ENCODE data around the gene NDUFAF8. TPM values are rescaled to one million over a fixed set of nuclear protein-coding genes. Genes with fewer than 3 reads are reported as not detected.
A peak's percentile ranks its signal among the peaks of the same experiment; 100 is the strongest.

Gene NDUFAF8
- total RNA-seq, 1 donor from 2014 or later = 47.6 TPM

GRCh38 chr17:81192386-81193050, 46.6 kb upstream of the NDUFAF8 start:
- peak in 1 of 2 experiments; percentile 17 for DNase-seq (ENCODE audit: low spot score in 2 of 2, unreplicated experiment in 2 of 2)
- H3K9me3 Mint-ChIP-seq = no peaks in the 10 kb centered on the region
- H3K4me3 Mint-ChIP-seq = no peak overlapping the region

GRCh38 chr17:81193051-81193410, 46.1 kb upstream of the NDUFAF8 start:
- no peak for TF ChIP-seq CTCF (IDR thresholded peaks at IDR 0.05; ENCODE audit: unreplicated experiment)
- Mint-ChIP-seq H3K27me3 (ENCODE audit: low read depth) (no peaks in the 10 kb centered on the region), H3K4me1 (no peaks in the 10 kb centered on the region), H3K4me3 (no peak overlapping the region), H3K36me3 (no peaks in the 10 kb centered on the region), H3K27ac (no peak overlapping the region), H3K9me3 (no peaks in the 10 kb centered on the region)
- DNase-seq (ENCODE audit: low spot score in 2 of 2, unreplicated experiment in 2 of 2) = no peak

More at GRCh38 chr17:81192386-81193050, 46.6 kb upstream of the NDUFAF8 start:
- no peaks in the 10 kb centered on the region for H3K4me1 Mint-ChIP-seq
- TF ChIP-seq CTCF (IDR thresholded peaks at IDR 0.05; ENCODE audit: unreplicated experiment) = no peak
- H3K36me3 Mint-ChIP-seq = no peaks in the 10 kb centered on the region
- H3K27ac Mint-ChIP-seq = no peak overlapping the region
- H3K27me3 Mint-ChIP-seq (ENCODE audit: low read depth) = no peaks in the 10 kb centered on the region

GRCh38 chr17:81193470-81194224, 45.5 kb upstream of the NDUFAF8 start:
- no peaks in the 10 kb centered on the region for H3K36me3 Mint-ChIP-seq
- no peak overlapping the region for H3K27ac Mint-ChIP-seq
- TF ChIP-seq CTCF (IDR thresholded peaks at IDR 0.05; ENCODE audit: unreplicated experiment) = no peak
- DNase-seq (ENCODE audit: low spot score in 2 of 2, unreplicated experiment in 2 of 2) = no peak
- H3K4me1 Mint-ChIP-seq = no peaks in the 10 kb centered on the region
- H3K27me3 Mint-ChIP-seq (ENCODE audit: low read depth) = no peaks in the 10 kb centered on the region
- no peak overlapping the region for H3K4me3 Mint-ChIP-seq
- H3K9me3 Mint-ChIP-seq = no peaks in the 10 kb centered on the region

GRCh38 chr17:81194225-81194760, 44.8 kb upstream of the NDUFAF8 start:
- Mint-ChIP-seq H3K27ac (no peak overlapping the region), H3K27me3 (ENCODE audit: low read depth) (no peaks in the 10 kb centered on the region), H3K4me3 (no peak overlapping the region), H3K4me1 (no peaks in the 10 kb centered on the region), H3K36me3 (no peaks in the 10 kb centered on the region), H3K9me3 (no peaks in the 10 kb centered on the region)
- no peak for DNase-seq (ENCODE audit: low spot score in 2 of 2, unreplicated experiment in 2 of 2)
- no peak for TF ChIP-seq CTCF (IDR thresholded peaks at IDR 0.05; ENCODE audit: unreplicated experiment)

- no peak for DNase-seq (ENCODE audit: low spot score in 2 of 2, unreplicated experiment in 2 of 2)
- no peak for TF ChIP-seq CTCF (IDR thresholded peaks at IDR 0.05; ENCODE audit: unreplicated experiment)
- Mint-ChIP-seq H3K4me3 (no peak overlapping the region), H3K4me1 (no peaks in the 10 kb centered on the region), H3K27me3 (ENCODE audit: low read depth) (no peaks in the 10 kb centered on the region), H3K27ac (no peak overlapping the region), H3K36me3 (no peaks in the 10 kb centered on the region), H3K9me3 (no peaks in the 10 kb centered on the region)
Observed at GRCh38 chr17:81194941-81195901, 43.9 kb upstream of the NDUFAF8 start.

Data from mesothelial cell of epicardium (in vitro differentiated cells).